OCI-LY7 (cell line): ENCODE measurements around the gene ZCCHC12. TPM values are rescaled to one million over a fixed set of nuclear protein-coding genes. Genes with fewer than 3 reads are reported as not detected.

Source experiments
- BruUV-seq: library from RNA; stranded (reverse); fragments of 400-500 nt; replicated peaks from 2 replicates; lab custom pipeline; 2021; lab: Mats Ljungman, UMichigan
- CTCF ChIA-PET: fragments of 300-600 bp; sonication (Branson Sonifier 250); formaldehyde crosslinking; loops from one replicate; lab custom pipeline; 2022; ENCODE audit warnings: antibody characterized with exemption; ENCODE audit not compliant: unreplicated experiment; lab: Charles Lee
- POLR2A ChIA-PET: fragments of 300-600 bp; sonication (Branson Sonifier 250); formaldehyde crosslinking; loops from one replicate; lab custom pipeline; 2022; ENCODE audit warnings: antibody characterized with exemption; lab: Charles Lee
- DNase-seq: peaks from one replicate; pipeline ENCODE4 v3.0.0-alpha.2; 2015; ENCODE audit warnings: low spot score
- H2AFZ ChIP-seq: fragments of 200-600 bp; sonication (generic), shearing (Covaris generic); 2 replicates; pipeline ENCODE4 v1.6.1; 2014; ENCODE audit warnings: mild to moderate bottlenecking, antibody characterized with exemption, low read length, moderate library complexity
- H3K27ac ChIP-seq: fragments of 200-600 bp; sonication (generic); 2 replicates; pipeline ENCODE4 v1.5.1; 2014; ENCODE audit warnings: mixed run types, low read depth, mild to moderate bottlenecking, moderate library complexity, low read length, inconsistent platforms; ENCODE audit not compliant: poor library complexity, severe bottlenecking
- H3K36me3 ChIP-seq: fragments of 200-600 bp; sonication (generic); 2 replicates; pipeline ENCODE4 v1.6.1; 2014; ENCODE audit warnings: mild to moderate bottlenecking, antibody characterized with exemption, low read length, moderate library complexity, mixed read lengths; ENCODE audit not compliant: insufficient read depth
- H3K4me1 ChIP-seq: fragments of 200-600 bp; sonication (generic); 2 replicates; pipeline ENCODE4 v1.5.1; 2014; ENCODE audit warnings: mild to moderate bottlenecking, low read length; ENCODE audit not compliant: insufficient read depth, poor library complexity, severe bottlenecking
- H3K4me2 ChIP-seq: fragments of 200-600 bp; sonication (generic); 2 replicates; pipeline ENCODE4 v1.6.1; 2014; ENCODE audit warnings: mild to moderate bottlenecking, low read length
- H3K4me3 ChIP-seq: fragments of 200-600 bp; sonication (generic); 2 replicates; pipeline ENCODE4 v1.5.1; 2014; ENCODE audit warnings: mild to moderate bottlenecking, low read depth, low read length; ENCODE audit not compliant: poor library complexity, severe bottlenecking
- H3K79me2 ChIP-seq: fragments of 200-600 bp; sonication (generic); 2 replicates; pipeline ENCODE4 v1.6.1; 2016; ENCODE audit warnings: low read depth, mild to moderate bottlenecking, low read length, moderate library complexity, mixed read lengths; ENCODE audit not compliant: insufficient read depth
- H3K9me2 ChIP-seq: fragments of 200-600 bp; sonication (generic); 2 replicates; pipeline ENCODE4 v1.6.1; 2016; ENCODE audit warnings: mild to moderate bottlenecking, low read length, mixed read lengths; ENCODE audit not compliant: insufficient read depth
- H3K9me3 ChIP-seq: fragments of 200-600 bp; sonication (generic); 2 replicates; pipeline ENCODE4 v1.6.1; 2014; ENCODE audit warnings: mild to moderate bottlenecking, mixed run types, low read length, mixed read lengths
- H4K20me1 ChIP-seq: fragments of 200-600 bp; sonication (generic); 2 replicates; pipeline ENCODE4 v1.6.1; 2014; ENCODE audit warnings: mild to moderate bottlenecking, antibody characterized with exemption, low read length, moderate library complexity, mixed read lengths; ENCODE audit not compliant: insufficient read depth
- CTCF ChIP-seq: fragments of 200-600 bp; sonication (generic); conservative IDR thresholded peaks from 2 replicates; pipeline ENCODE4 v1.5.1; 2014; ENCODE audit warnings: mild to moderate bottlenecking, antibody characterized with exemption, low read length, moderate library complexity, mixed read lengths
- EZH2phosphoT487 ChIP-seq: fragments of 200-600 bp; sonication (generic); IDR thresholded peaks from 2 replicates; pipeline ENCODE4 v1.6.1; 2018; ENCODE audit warnings: low read depth, borderline replicate concordance, mild to moderate bottlenecking, mixed run types, antibody characterized with exemption, low read length, moderate library complexity, mixed read lengths
- intact Hi-C: fragments of 100-400 bp; cut with micrococcal nuclease; formaldehyde crosslinking; loops from one replicate; pipeline ENCODE4 v1.10.0; 2022; ENCODE audit not compliant: unreplicated experiment
- total RNA-seq, 2 experiments: library from RNA; depleted of rRNA in 1 of 2; stranded (reverse); fragments of >200 nt in 1 of 2; shearing (Covaris generic) in 1 of 2; gene quantifications; 2 replicates each; pipeline ENCODE4 v1.2.3, GENCODE V29; 2014 to 2022

ZCCHC12 gene
- total RNA-seq, 2 experiments from 2014 or later = not detected

- H3K36me3 ChIP-seq = no peaks in the 10 kb centered on the region
- H3K9me2 ChIP-seq = no peaks in the 10 kb centered on the region
- H4K20me1 ChIP-seq = no peaks in the 10 kb centered on the region
- intact Hi-C loops = no loop called here
- no peaks in the 10 kb centered on the region for H3K79me2 ChIP-seq
- no peak overlapping the region for H3K4me3 ChIP-seq
- ChIA-PET CTCF (no interaction called here), POLR2A (no interaction called here)
- H3K27ac ChIP-seq = no peak overlapping the region
- no peaks in the 10 kb centered on the region for H3K4me1 ChIP-seq
- H3K9me3 ChIP-seq = no peaks in the 10 kb centered on the region
- DNase-seq = no peak
- H2AFZ ChIP-seq = no peak overlapping the region
- no peak overlapping the region for H3K4me2 ChIP-seq
- no TSS peak for BruUV-seq
- TF ChIP-seq CTCF (no peak), EZH2phosphoT487 (no peak)
These were observed 1.6 kb downstream of the ZCCHC12 start for GRCh38 chrX:118825227-118825626.

GRCh38 chrX:118839334-118839958 is 15.8 kb downstream of the ZCCHC12 start:
- no peaks in the 10 kb centered on the region for H3K36me3 ChIP-seq
- H3K79me2 ChIP-seq = no peaks in the 10 kb centered on the region
- no peaks in the 10 kb centered on the region for H3K4me1 ChIP-seq
- ChIA-PET CTCF (no interaction called here), POLR2A (no interaction called here)
- no peak for TF ChIP-seq EZH2phosphoT487
- peak; percentile 46 for TF ChIP-seq CTCF
- no peaks in the 10 kb centered on the region for H3K9me2 ChIP-seq
- intact Hi-C loops = no loop called here
- no peak overlapping the region for H3K4me3 ChIP-seq
- H3K9me3 ChIP-seq = no peaks in the 10 kb centered on the region
- no peaks in the 10 kb centered on the region for H4K20me1 ChIP-seq
- no peak overlapping the region for H2AFZ ChIP-seq
- no peak overlapping the region; the same call in 1 of the 2 replicates for H3K4me2 ChIP-seq
- no TSS peak for BruUV-seq
- no peak for DNase-seq
- no peak overlapping the region for H3K27ac ChIP-seq

GRCh38 chrX:118847676-118848075 is 24.1 kb downstream of the ZCCHC12 start:
- Histone ChIP-seq H3K79me2 (no peaks in the 10 kb centered on the region), H3K9me2 (no peaks in the 10 kb centered on the region), H4K20me1 (no peaks in the 10 kb centered on the region), H2AFZ (no peak overlapping the region), H3K4me2 (no peak overlapping the region), H3K27ac (no peak overlapping the region), H3K9me3 (no peaks in the 10 kb centered on the region), H3K4me3 (no peak overlapping the region), H3K36me3 (no peaks in the 10 kb centered on the region), H3K4me1 (no peaks in the 10 kb centered on the region)
- ChIA-PET POLR2A (no interaction called here), CTCF (no interaction called here)
- intact Hi-C loops = loop anchor here (5.0 kb wide), 2 partner anchors 160 to 220 kb away; no protein-coding TSS in a partner anchor
- TF ChIP-seq EZH2phosphoT487 (no peak), CTCF (peak; percentile 78)
- peak; percentile 41 for DNase-seq
- no TSS peak for BruUV-seq
